NCI-H748 (cell line): ENCODE results near the gene PLPP6.

Experiments used
- DNase-seq: peaks from one replicate; lab custom pipeline; 2025; ENCODE audit not compliant: unreplicated experiment; lab: John Stamatoyannopoulos, UW

PLPP6 gene

DNA sequence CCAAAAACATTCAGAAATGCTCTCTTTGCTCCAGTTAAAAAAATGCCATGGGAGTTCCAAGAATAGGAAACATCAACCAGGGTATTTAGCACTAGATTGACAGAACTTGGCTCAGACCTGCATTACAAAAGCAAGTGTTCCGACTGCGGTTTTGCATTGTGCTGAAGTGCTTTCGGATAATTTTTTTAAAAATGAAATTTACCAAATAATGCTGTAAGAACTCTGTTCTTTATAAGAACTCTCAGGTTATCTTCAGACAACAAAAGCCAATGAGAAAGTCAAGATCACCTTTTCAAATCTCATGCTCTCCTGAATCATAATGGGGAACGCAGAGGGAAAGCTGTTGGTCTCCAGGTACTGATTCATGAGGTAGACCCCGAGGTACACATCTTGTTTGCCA, 483 bp upstream of the PLPP6 start:
- peak; percentile 39 for DNase-seq

DNA sequence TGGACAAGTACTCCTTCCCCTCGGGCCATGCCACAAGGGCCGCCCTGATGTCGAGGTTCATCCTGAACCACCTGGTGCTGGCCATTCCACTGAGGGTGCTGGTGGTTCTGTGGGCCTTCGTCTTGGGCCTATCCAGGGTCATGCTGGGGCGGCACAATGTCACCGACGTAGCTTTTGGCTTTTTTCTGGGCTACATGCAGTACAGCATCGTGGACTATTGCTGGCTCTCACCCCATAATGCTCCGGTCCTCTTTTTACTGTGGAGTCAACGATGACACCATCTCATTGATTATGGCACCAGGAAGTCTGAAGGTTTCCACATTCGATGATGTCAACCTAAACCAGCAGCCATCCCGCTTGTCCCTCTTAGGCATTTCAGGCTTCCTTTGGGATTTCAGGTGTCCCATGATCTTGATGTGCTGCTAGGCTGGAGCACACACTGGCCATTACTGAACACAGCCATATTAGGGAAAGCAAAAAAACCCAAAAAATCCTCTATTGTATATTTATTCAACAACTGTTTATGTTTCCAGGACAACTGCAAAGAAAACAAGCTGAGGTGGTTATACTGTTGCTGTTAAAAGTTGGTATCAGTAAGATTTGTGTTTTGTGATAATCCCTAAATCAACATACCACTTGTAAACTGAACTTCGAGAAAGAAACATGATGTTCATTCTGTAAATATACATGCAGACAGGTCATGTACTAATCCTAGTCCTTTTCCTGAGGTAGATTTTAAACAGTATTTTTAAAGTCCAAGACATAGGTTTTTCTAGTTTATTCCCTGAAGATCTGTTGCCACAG, 1.1 kb downstream of the PLPP6 start:
- peak; percentile 50 for DNase-seq

DNA sequence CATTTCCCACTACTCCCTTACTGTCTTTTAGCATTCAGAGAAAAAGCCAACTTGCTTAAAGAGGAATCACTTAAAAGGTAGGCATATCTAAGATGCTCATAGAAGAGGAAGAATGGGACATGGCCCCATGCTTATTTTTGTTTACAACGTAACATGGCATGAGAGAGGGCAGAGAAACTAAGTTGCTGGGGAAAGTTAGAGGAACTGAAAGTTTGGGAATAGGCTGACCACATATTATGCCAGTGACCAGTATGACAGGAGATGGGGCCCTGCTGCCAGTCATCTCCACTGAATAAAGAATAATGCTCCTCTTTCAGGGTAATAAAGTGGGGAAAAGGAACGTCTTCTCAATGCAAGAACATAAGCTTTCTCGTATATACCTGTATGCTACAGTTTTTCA, 1.9 kb downstream of the PLPP6 start:
- DNase-seq, result no peak

DNA sequence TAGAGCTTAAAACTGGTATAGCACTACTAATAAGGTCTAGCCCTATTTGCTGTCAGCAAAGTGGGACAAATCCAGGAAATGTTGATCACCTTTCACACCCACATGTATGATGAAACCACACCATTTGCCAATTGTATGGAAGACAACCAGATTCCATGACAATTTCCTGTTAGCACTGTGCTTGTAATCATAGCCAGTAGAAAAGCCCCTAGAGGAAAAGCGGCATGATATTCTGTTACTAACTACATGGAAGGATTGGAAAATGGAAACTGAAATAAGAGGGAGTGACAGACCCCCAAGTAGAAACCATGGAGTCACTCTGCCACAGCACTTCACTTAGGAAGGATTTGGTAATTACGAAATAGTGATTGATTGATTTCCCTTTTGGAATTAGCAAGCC, 3.3 kb downstream of the PLPP6 start:
- peak; percentile 46 for DNase-seq

DNA sequence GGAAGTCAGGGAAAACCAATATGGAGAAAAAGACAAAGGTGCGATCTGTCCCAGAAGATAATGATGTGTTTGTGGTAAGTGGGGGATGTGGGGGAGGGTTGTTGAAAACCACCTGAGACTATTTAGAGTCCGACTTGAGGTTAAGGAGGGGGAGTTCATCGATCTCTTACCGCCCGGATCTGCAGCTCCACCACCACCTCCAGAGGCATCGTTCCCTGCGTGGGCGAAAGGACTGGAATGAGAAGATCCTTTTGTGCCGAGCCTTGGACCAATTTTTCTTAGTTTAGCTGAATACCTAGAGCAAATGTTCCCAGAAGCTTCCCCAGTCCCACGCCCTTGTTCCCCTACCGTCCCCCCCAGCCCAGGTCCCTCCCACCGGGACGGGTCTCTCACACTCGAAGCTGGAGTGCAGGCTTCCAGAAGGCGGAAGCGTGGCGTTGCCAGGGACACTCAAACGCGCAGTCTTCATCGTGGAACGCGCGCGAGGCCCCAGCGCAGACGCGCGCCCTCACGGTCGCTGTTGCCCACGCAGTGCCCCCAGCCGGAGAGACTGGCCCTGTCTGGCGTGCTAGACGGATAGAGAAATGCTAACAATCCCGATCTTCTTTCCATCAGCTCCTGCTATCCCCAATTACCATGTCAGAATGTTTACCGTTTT, 4.1 kb downstream of the PLPP6 start, which contains the start of gene SPATA6L:
Gene SPATA6L (minus strand): TSS at position 439 of the 658 bp plus-strand sequence. CDS start 230 bp downstream, at position 209.
- peak; percentile 90 for DNase-seq

DNA sequence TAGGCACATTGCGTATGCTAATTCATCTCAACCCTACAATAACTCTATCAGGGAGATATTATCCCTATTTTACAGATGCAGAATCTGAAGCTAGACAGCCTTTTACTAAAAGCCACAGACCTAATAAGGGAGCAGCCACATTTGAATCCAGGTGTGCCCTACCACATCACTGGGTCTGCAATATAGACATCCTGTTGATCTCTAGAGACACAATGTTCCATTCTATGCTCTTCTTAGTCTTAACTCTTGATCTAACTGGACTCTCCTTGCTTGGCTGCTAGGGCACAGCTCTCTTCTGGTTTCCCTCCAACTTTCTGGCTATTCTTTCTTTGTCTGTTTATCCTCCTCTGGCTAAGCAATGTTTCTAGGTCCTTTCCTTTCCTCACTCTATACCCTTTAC, 5.6 kb downstream of the PLPP6 start:
- no peak for DNase-seq

DNA sequence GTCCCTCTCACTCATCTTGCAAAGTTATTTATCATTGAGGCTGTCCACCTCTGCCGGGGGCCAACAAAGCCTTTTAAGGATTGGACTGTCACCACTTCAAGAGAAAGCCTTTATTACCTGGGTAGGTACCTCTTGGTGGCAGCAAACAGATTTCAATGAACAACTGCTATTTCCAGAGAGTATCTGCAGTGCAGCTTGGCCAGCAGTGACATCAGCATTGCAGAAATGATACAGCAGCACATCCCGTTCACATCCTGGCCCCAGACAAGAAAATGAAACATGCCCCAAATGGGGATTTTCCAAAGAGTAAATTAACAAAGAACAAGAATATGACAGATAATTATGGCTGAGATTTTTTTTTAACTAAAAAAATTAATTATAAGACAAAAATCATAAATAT, 6.5 kb downstream of the PLPP6 start:
- DNase-seq, result no peak

DNA sequence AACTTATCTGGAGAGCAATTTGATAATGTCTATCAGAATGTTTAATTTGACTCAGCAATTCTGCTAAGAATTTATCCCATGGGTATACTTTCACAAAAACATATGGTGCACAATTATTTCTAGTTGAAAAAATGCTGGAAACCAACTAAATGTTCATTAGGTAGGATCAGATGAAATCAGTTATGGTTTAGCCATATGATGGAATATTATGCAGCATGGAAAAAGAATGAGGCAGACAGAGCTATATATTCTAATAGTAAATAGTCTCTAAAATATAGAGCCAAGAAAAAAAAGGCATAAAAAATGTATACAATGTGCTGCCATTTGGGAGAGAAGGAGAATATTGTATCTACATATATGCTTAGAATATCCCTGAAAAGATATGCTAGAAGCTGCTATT, 7.8 kb downstream of the PLPP6 start:
- no peak for DNase-seq

DNA sequence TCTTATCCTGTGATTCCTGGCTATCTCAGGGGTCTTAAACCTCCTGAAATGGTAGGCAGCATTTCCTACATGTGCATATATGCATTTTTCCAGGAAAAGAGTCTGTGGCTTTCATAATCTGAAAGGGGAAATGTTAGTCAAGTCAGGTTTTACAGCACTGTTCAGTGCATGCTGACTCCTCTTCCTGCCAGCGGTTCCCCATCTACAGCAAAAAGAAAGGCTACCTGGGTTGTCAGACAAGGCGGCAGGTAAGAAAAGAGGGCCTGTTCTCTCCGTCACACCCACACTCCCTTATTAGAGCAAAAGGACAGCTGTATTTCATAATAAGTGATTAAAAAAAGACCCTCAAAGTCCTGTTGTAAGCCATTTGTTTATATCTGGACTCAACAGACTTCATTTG, 8.5 kb downstream of the PLPP6 start:
- DNase-seq, result no peak

DNA sequence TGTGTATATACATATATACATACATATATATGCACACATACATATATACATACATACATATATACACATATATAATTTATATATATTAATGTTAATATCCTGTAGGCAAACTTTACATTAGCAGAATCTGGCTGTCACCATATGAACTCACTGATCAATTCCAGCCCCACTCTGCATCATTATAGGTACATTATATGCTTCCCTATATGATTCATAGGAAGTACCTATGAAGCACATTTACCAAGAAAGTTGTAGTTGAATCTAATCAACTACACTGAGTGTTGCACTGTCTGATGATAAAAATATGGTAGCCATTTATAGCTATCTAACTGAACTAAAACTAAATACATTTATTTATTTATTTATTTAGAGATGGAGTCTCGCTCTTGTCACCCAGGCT, 9.6 kb downstream of the PLPP6 start:
- no peak for DNase-seq

DNA sequence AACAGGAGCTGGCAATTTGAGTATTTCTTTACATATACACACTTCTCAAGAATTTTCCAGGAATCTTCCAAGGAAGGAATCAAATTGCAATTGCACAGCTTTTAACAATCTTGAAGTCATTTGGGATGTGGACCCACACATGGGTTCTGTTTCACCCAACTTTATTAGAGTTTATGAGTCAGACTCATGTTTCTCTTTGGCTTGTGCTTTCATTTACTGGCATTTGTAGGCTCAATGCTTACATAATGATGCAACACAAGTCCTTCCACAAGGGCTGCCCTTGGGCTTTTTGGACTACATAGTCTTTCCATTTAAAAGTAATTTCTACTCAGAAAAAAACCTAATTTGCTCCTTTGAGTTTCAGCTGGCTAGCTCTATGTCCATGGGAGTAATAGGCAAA, 12.7 kb downstream of the PLPP6 start:
- DNase-seq, result no peak

DNA sequence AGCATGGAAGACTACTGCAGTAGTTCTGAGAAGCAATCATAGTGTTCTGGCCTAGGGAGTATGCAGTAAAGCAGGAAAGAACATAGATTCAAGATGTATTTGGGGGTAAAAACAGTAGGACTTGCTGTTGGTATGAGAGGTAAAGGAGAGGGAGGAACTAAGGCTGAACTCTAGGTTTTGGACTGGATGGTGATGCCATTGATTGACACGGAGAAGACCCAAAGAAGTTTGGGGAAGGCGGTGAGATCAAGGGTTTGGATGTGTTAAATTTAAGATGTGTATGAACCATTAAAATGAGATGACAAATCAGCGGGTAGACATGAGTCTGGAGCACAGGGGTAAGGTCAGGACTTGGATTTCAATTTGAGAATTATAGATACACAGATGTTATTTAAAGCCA, 15.3 kb downstream of the PLPP6 start:
- no peak for DNase-seq

DNA sequence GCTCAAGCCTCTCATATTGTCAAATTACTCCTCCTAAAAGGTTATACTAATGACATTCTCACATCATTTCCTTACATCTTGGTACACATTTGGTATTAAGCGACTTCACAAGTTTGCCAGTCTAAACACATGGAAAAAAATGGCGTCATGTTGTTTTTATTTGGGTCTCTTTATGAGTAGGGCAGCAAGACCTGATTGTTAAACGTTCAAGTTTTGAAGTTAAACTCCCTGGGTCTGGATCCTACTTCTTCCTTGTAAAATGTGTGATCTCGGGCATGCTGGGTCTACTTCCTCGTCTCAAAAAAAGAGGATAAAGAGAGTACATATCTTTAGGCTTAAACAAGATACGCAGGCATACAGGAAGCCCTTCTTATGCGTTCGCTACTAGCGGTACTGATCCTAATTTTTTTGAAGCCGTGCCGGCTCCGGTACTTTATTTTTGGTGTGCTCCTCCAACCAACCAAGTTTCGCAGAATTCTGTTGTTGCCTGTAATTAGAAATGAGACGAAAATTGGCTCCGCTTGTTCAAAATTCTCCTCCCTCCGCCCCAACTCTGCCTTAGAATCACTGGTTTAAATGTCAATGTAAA, 16.7 kb downstream of the PLPP6 start:
- peak; percentile 56 for DNase-seq

DNA sequence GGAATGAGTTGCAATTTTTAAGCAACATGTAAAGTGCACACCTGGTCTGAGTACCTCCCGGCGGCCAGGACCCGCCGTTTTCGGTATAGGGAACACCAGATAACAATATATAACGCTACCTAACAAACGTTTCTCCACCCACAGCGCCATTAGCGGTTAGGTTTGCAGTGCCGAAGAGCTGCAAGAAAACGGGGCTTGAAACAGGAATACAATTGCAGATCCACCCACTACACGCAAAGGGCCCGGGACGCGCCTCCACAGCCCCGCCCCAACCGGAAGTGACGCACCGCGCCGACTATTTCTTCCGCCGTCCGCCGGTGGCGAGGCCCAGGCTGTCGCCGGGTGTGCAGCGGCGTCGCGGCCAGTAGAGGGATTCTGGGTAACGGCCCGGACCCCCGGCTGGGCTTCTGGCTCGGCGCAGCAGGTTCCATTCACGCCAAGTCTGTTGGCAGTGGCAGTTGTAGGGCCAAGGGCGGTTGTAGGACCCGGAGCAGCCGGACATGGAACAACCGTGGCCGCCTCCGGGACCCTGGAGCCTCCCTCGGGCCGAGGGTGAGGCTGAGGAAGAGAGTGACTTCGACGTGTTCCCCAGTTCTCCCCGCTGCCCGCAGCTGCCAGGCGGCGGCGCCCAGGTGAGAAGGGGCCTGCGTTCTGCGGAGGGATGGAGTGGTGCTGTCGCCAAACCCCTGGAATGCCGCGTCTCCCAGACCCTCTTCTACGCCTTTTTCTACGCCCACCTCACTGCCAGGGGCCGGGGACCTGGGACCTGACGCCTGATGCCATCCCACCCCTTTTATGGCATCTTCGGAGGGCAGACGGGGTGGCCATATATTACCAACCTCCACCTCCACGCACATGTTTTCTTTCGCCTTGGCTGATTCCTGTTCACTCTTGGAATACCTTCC, 17.4 kb downstream of the PLPP6 start, which contains the start of gene CDC37L1:
Gene CDC37L1 (plus strand): TSS at position 302 of the 905 bp plus-strand sequence. CDS start 199 bp downstream, at position 501.
- DNase-seq, result peak; percentile 96

DNA sequence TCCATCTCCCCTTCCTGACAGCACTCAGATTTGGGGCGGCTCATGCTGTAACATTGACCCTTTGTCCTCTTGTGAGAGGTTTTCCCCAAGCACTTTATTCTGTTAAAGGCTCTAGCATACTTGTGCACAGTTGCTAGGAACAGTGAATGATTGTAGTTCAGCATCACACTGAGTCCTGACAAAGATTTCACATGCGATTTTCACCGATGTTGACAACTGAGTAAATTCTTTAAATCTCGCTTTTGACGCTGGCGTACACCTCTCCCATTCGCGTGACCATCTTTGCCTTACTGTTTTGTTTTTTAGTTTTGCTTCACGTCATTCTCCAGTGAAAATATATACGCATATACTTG, 18.1 kb downstream of the PLPP6 start:
- DNase-seq, result no peak

DNA sequence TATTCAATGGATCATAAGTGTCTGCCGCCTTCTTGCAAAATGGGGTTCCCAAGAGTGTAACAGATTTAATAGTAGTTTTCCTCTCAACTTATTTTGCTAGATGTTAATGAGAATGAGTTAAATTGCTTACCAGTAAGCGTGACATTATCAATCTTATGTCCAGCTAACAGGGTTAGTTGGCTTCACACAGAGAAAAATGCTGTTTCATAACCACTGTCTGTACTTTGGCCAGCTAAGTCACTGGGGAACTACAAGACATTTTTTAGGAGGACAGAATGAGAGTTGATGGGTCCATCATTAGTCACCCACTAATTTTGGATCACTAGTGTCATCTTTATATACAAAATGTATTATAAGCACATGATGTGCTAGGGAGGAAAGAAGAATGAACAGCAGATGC, 18.7 kb downstream of the PLPP6 start:
- DNase-seq, result no peak

DNA sequence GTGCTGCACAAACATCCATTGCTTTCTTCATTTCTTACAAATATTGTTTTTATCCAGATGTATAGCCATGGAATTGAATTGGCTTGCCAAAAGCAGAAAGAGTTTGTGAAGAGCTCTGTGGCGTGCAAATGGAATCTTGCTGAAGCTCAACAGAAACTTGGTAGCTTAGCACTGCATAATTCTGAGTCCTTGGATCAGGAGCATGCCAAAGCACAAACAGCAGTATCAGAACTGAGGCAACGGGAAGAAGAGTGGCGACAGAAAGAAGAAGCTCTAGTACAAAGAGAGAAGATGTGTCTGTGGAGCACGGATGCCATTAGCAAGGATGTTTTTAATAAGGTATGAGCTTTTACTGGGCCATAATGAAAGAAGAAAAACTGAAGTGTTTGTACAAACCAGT, 22.7 kb downstream of the PLPP6 start:
- no peak for DNase-seq

DNA sequence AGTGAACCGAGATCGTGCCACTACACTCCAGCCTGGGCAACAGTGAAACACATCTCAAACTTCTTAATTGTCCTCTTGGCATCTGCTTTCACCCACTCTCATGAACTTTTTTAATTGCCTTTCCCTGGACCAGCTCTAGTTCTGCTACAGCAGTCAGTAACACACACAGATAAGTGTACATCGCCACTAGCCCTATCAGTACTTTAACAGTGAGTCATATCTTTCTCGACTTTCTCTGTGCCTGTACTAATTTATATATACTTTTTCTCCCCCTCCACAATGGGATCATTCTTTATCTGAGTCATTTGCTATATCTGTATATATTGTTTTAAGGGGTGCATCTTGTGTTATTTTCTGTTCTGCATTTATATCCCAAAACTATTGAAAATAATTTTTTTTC, 24.0 kb downstream of the PLPP6 start:
- no peak for DNase-seq

DNA sequence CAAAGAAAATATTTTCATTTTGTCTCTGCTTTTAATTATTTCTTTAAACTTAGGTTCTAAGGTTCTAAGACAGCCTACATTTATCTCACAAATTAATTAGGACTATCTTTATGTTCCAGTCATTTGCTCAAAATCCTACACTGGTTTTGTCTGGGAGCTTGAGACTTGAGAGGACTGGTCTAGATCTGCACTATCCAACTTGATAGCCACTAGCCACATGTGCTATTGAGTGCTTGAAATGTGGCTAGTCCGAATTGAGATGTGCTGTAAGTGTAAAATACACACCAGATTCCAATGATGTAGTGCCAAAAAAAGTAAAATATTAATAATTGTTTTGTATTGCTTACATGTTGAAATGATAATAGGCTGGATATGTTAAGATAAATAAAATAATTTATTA, 24.5 kb downstream of the PLPP6 start:
- no peak for DNase-seq

DNA sequence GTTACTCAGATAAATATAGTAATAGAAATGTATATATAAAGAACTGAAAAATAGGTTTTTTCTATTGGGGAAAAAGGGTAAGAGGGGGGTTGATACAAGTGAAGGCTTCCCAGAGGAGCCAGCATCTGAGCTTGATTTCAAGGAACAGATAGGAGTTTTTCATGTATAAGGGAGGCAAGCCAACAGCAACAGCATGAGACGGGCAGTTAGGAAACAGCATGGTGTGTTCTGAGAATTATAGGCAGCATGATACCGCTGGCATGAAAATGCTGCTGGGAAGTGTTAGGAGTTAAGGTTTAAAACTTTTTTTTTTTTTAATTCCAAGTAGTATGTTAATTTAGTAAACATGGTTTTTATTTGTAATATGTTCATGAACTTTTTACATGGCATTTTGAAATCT, 26.9 kb downstream of the PLPP6 start:
- no peak for DNase-seq

DNA sequence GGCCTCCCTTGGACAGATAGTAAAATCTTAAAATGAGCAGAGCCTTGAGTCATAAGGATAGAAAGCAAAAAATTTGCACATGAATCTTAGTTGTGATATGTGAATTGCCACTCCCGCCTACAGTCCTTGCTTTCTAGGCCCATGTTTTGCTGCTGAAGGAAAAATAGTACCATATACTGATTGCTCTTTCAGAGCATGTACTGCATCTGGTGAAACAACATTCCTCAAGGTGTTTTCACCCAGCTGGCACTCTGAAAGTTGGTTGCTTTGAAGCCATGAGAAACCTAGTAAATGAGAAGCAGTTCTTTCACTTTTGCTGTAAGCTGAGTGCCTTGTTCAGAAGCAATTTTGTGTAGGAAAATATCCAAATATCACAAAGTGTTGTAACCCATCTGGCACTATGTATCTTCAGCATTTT, 27.6 kb downstream of the PLPP6 start:
- no peak for DNase-seq
